DOHH2 (cell line): Measurements from ENCODE around the gene RNF168.
"Not testable (repeated sequence)": the region's sequence is repeated elsewhere in the genome, so short reads cannot be mapped to it uniquely, and the experiment has no call there.

Source experiments
- H3F3A ChIP-seq: fragments of 200-600 bp; sonication (generic), shearing (Covaris generic); 2 replicates; pipeline ENCODE4 v1.6.0; 2016; ENCODE audit warnings: antibody characterized with exemption, mild to moderate bottlenecking; ENCODE audit not compliant: control insufficient read depth, insufficient read depth
- H3K27ac ChIP-seq: fragments of 200-600 bp; sonication (generic); 2 replicates; pipeline ENCODE4 v1.5.1; 2014; ENCODE audit warnings: low read depth, mild to moderate bottlenecking, low read length, moderate library complexity
- H3K27me3 ChIP-seq: fragments of 200-600 bp; sonication (generic); 2 replicates; pipeline ENCODE4 v1.6.1; 2014; ENCODE audit warnings: mild to moderate bottlenecking, low read length, mixed read lengths; ENCODE audit not compliant: control insufficient read depth
- H3K36me3 ChIP-seq: fragments of 200-600 bp; sonication (generic); 2 replicates; pipeline ENCODE4 v1.6.1; 2014; ENCODE audit warnings: mild to moderate bottlenecking, low read length, moderate library complexity, mixed read lengths; ENCODE audit not compliant: control insufficient read depth
- H3K4me1 ChIP-seq: fragments of 200-600 bp; sonication (generic); 2 replicates; pipeline ENCODE4 v1.6.1; 2014; ENCODE audit warnings: mild to moderate bottlenecking, low read length, mixed read lengths; ENCODE audit not compliant: control insufficient read depth
- H3K4me2 ChIP-seq: fragments of 200-600 bp; sonication (generic); 2 replicates; pipeline ENCODE4 v1.6.0; 2014; ENCODE audit warnings: mild to moderate bottlenecking, low read length, moderate library complexity
- H3K4me3 ChIP-seq: fragments of 200-600 bp; sonication (generic); 2 replicates; pipeline ENCODE4 v1.5.1; 2014; ENCODE audit warnings: mild to moderate bottlenecking, low read length, mixed read lengths
- H3K79me2 ChIP-seq: fragments of 200-600 bp; sonication (generic); 2 replicates; pipeline ENCODE4 v1.6.1; 2014; ENCODE audit warnings: mild to moderate bottlenecking, low read length, mixed read lengths; ENCODE audit not compliant: control insufficient read depth
- H3K9me2 ChIP-seq: fragments of 200-600 bp; sonication (generic); replicated peaks from 2 replicates; pipeline ENCODE4 v1.6.1; 2014; ENCODE audit warnings: mild to moderate bottlenecking, low read length, mixed read lengths; ENCODE audit not compliant: control insufficient read depth
- H3K9me3 ChIP-seq: fragments of 200-600 bp; sonication (generic); 2 replicates; pipeline ENCODE4 v1.6.1; 2014; ENCODE audit warnings: antibody characterized with exemption, low read length, mixed read lengths; ENCODE audit not compliant: control insufficient read depth, insufficient read depth
- H4K20me1 ChIP-seq: fragments of 200-600 bp; sonication (generic); 2 replicates; pipeline ENCODE4 v1.6.0; 2014; ENCODE audit warnings: low read depth, mild to moderate bottlenecking, antibody characterized with exemption, low read length, moderate library complexity; ENCODE audit not compliant: control insufficient read depth, insufficient read depth
- EZH2phosphoT487 ChIP-seq: fragments of 200-600 bp; sonication (generic); IDR thresholded peaks from 2 replicates; pipeline ENCODE4 v1.6.1; 2017; ENCODE audit warnings: borderline replicate concordance, mild to moderate bottlenecking, antibody characterized with exemption, low read length, moderate library complexity, mixed read lengths
- TF ChIP-seq, protein P1 (sequence below): fragments of 200-600 bp; sonication (generic); IDR thresholded peaks from one replicate; pipeline ENCODE4 v1.5.1; 2014; ENCODE audit warnings: antibody characterized with exemption, mild to moderate bottlenecking, low read depth, low read length; ENCODE audit not compliant: poor library complexity, severe bottlenecking

RNF168 gene, protein sequence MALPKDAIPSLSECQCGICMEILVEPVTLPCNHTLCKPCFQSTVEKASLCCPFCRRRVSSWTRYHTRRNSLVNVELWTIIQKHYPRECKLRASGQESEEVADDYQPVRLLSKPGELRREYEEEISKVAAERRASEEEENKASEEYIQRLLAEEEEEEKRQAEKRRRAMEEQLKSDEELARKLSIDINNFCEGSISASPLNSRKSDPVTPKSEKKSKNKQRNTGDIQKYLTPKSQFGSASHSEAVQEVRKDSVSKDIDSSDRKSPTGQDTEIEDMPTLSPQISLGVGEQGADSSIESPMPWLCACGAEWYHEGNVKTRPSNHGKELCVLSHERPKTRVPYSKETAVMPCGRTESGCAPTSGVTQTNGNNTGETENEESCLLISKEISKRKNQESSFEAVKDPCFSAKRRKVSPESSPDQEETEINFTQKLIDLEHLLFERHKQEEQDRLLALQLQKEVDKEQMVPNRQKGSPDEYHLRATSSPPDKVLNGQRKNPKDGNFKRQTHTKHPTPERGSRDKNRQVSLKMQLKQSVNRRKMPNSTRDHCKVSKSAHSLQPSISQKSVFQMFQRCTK

DNA sequence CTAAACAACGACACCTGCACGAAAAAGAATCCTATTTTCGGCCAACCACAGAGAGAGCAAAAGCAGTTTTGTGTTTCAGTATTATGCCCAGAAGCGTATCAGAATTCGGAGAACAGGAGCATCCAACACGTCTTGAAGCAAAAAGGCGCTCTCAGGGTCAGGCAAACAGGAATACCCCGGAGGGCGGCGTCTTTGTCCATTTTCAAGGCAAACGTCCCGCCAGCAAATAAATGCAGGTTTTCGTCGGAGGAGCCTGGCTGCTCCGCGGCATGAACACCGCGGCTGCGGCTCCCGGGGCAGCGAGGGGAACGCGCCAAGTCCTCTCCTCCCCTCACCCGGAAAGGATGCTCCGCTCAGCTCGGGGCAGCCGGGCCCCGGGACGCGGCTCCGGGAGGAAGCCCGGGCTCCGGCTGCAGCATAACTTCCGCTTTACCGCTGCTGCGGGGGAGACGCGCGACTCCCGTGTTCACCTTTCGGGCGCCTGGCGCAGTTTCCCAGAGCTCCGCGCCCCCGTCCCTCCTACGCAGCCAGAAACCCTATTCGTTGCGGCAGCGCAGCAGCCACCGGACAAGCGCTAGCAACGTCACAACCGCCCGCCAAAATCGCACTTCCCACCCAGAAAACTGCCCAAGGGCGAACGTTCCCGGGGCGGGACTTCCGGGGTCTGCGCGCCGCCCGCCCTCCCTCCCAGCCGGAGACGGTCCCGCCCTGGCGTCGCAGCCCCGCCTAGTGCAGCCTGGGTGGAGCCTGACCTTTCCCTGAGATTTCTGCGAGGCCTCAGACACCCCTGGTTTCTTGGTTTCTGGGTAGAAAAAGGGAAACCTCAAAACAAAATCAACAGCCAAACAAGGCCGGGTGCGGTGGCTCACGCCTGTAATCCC lies at the start of gene RNF168:
TSS of gene RNF168 (minus strand) at position 573 of the 881 bp plus-strand sequence. CDS start 595 bp downstream, outside the sequence.
- H3K4me2 ChIP-seq: peak within 1 kb of the TSS; percentile 91
- H3K27me3 ChIP-seq: no peaks in the 10 kb centered on the region
- no peaks in the 10 kb centered on the region for H3K9me2 ChIP-seq
- TF ChIP-seq EZH2phosphoT487: no peak
- H3K36me3 ChIP-seq: peaks cover 39% of the 10 kb centered on the region
- peak within 1 kb of the TSS; percentile 97 for H3K4me3 ChIP-seq
- peaks cover 28% of the 10 kb centered on the region for H3K4me1 ChIP-seq
- peaks cover 10% of the 10 kb centered on the region; the same call in 1 of the 2 replicates for H3K9me3 ChIP-seq
- peaks cover 50% of the 10 kb centered on the region for H3K79me2 ChIP-seq
- peak within 1 kb of the TSS; percentile 90 for H3K27ac ChIP-seq
- peaks cover 9% of the 10 kb centered on the region for H3F3A ChIP-seq
- peaks cover 19% of the 10 kb centered on the region for H4K20me1 ChIP-seq

DNA sequence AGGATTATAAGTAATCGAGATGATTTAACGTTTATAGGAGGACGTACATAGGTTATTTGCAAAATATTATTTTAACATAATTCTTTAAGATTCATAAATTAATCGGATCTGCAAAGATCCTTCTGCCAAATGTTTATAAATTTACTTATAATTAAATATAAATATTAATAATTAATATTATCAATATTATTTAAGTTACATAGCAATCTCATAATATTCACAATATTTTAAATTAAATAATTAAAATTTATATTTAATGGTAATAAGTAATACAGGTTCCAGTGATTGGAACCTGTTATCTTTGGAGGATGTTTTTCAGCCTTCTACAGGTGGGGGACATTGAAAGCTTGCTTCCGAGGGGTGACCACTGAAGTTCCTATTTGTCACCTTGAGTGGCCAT lies 48.7 kb upstream of the RNF168 start:
- H3K9me3 ChIP-seq: peaks cover 18% of the 10 kb centered on the region
- H3K27me3 ChIP-seq: no peaks in the 10 kb centered on the region
- peaks cover 8% of the 10 kb centered on the region; the same call in 1 of the 2 replicates for H3F3A ChIP-seq
- peaks cover 4% of the 10 kb centered on the region for H3K36me3 ChIP-seq
- no peak overlapping the region for H3K4me3 ChIP-seq
- no peak overlapping the region for H3K4me2 ChIP-seq
- no peaks in the 10 kb centered on the region for H4K20me1 ChIP-seq
- H3K79me2 ChIP-seq: no peaks in the 10 kb centered on the region
- H3K9me2 ChIP-seq: no peaks in the 10 kb centered on the region
- no peak overlapping the region for H3K27ac ChIP-seq
- H3K4me1 ChIP-seq: peaks cover 6% of the 10 kb centered on the region; the same call in 1 of the 2 replicates
- TF ChIP-seq, protein P1, sequence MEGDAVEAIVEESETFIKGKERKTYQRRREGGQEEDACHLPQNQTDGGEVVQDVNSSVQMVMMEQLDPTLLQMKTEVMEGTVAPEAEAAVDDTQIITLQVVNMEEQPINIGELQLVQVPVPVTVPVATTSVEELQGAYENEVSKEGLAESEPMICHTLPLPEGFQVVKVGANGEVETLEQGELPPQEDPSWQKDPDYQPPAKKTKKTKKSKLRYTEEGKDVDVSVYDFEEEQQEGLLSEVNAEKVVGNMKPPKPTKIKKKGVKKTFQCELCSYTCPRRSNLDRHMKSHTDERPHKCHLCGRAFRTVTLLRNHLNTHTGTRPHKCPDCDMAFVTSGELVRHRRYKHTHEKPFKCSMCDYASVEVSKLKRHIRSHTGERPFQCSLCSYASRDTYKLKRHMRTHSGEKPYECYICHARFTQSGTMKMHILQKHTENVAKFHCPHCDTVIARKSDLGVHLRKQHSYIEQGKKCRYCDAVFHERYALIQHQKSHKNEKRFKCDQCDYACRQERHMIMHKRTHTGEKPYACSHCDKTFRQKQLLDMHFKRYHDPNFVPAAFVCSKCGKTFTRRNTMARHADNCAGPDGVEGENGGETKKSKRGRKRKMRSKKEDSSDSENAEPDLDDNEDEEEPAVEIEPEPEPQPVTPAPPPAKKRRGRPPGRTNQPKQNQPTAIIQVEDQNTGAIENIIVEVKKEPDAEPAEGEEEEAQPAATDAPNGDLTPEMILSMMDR: no peak
- no peak for TF ChIP-seq EZH2phosphoT487

DNA sequence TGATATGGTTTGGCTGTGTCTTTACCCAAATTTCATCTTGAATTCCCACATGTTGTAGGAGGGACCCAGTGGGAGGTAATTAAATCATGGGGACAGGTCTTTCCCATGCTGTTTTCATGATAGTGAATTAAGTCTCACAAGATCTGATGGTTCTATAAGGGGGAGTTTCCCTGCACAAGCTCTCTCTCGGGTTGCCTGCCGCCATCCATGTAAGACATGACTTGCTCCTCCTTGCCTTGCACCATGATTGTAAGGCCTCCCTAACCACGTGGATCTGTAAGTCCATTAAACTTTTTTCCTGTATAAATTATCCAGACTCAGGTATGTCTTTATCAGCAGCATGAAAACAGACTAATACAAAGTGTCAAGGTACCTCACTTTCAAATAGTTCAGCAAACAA lies 46.6 kb upstream of the RNF168 start:
- H3K27ac ChIP-seq, H3K9me2 ChIP-seq, H3K4me2 ChIP-seq, H3F3A ChIP-seq, H3K4me1 ChIP-seq, H3K36me3 ChIP-seq, H3K4me3 ChIP-seq, H3K27me3 ChIP-seq, H3K79me2 ChIP-seq, H4K20me1 ChIP-seq: not testable (repeated sequence)
- peaks cover 18% of the 10 kb centered on the region for H3K9me3 ChIP-seq

DNA sequence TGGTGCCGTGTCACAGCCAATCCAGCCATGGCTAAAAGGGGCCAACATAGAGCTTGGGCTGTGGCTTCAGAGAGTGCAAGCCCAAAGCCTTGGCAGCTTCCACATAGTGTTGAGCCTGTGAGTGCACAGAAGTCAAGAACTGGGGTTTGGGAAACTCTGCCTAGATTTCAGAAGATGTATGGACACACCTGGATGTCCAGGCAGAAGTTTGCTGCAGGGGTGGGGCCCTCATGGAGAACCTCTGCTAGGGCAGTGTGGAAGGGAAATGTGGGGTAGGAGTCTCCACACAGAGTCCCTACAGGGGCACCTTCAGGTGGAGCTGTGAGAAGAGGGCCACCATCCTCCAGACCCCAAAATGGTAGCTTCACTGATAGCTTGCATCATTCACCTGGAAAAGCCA lies 45.7 kb upstream of the RNF168 start:
- H3K4me1 ChIP-seq, H3K27me3 ChIP-seq, H3K27ac ChIP-seq, H3K4me3 ChIP-seq, H3K9me2 ChIP-seq, H3K4me2 ChIP-seq, H4K20me1 ChIP-seq, H3F3A ChIP-seq, H3K79me2 ChIP-seq, H3K36me3 ChIP-seq: not testable (repeated sequence)
- peaks cover 18% of the 10 kb centered on the region for H3K9me3 ChIP-seq
